ENCODE measurements around the gene HLA-DQB1.

The HLA-DQB1 gene

DNA sequence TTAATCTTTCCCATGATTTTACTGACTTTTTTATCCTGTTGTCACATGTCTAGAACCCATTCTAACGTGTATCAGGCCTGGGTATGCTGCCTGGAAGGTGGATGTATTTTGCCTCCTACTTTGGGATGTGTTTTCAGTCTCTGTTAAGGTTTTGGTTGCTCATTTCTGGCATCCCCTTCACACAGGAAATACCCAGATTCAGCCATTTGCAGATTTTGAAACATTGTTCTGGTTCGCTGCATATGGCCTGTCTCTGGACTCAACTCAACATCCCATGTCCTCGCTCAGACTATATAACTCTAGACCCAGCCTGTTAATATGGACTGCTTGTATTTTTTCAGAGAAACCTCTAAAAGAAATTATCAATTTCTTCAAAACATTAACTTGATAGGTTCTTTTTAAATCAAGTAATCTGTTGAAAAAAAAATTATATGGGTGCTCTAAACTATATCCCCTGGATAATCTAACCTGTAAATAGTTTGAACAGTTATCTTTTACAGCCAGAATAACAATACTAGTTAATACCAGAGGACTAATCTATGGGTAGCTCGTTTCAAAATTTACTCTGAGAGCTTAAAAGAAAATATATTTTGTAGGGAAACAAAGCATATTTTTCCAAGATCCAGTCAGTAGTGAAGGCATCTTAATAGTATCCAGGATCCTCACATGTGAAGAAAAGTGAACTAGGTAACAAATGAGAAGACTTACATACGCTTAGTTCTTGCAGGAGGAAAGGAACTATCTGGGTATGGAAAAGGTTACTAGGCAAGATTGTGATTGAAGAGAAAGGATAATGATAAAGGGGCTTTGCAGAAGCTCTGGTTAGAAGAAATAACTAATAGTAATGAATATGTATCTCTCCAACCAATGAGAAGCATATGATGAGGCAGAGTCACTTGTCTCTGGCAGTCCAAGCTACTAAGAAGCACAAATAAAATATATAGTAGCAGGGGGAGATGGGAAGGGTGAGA lies 23.4 kb upstream of the HLA-DQB1 start:
- peak; percentile 62; the same call in 1 of the 3 replicates for ATAC-seq
- TF ChIP-seq ZFP30 (CRISPR knock-in tag; IDR thresholded peaks at IDR 0.05) (no peak), ZC3H10 (CRISPR knock-in tag; IDR thresholded peaks at IDR 0.05) (no peak), OSR1 (CRISPR knock-in tag; IDR thresholded peaks at IDR 0.05) (no peak), TCF4 (CRISPR knock-in tag; IDR thresholded peaks at IDR 0.05; ENCODE audit: borderline replicate concordance) (no peak), GLIS3 (CRISPR knock-in tag; IDR thresholded peaks at IDR 0.05) (no peak), ZNF70 (CRISPR knock-in tag; IDR thresholded peaks at IDR 0.05) (no peak), BACH2 (CRISPR knock-in tag; IDR thresholded peaks at IDR 0.05; ENCODE audit: borderline replicate concordance) (no peak), PPARA (CRISPR knock-in tag; IDR thresholded peaks at IDR 0.05; ENCODE audit: borderline replicate concordance) (no peak), TOX (CRISPR knock-in tag; IDR thresholded peaks at IDR 0.05; ENCODE audit: borderline replicate concordance) (no peak), SNAI2 (CRISPR knock-in tag; IDR thresholded peaks at IDR 0.05) (no peak)
- TF ChIP-seq, protein P1, sequence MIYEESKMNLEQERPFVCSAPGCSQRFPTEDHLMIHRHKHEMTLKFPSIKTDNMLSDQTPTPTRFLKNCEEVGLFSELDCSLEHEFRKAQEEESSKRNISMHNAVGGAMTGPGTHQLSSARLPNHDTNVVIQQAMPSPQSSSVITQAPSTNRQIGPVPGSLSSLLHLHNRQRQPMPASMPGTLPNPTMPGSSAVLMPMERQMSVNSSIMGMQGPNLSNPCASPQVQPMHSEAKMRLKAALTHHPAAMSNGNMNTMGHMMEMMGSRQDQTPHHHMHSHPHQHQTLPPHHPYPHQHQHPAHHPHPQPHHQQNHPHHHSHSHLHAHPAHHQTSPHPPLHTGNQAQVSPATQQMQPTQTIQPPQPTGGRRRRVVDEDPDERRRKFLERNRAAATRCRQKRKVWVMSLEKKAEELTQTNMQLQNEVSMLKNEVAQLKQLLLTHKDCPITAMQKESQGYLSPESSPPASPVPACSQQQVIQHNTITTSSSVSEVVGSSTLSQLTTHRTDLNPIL (CRISPR knock-in tag; IDR thresholded peaks at IDR 0.05; ENCODE audit: low read depth), result no peak
- TF ChIP-seq, protein P2, sequence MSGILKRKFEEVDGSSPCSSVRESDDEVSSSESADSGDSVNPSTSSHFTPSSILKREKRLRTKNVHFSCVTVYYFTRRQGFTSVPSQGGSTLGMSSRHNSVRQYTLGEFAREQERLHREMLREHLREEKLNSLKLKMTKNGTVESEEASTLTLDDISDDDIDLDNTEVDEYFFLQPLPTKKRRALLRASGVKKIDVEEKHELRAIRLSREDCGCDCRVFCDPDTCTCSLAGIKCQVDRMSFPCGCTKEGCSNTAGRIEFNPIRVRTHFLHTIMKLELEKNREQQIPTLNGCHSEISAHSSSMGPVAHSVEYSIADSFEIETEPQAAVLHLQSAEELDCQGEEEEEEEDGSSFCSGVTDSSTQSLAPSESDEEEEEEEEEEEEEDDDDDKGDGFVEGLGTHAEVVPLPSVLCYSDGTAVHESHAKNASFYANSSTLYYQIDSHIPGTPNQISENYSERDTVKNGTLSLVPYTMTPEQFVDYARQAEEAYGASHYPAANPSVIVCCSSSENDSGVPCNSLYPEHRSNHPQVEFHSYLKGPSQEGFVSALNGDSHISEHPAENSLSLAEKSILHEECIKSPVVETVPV (CRISPR knock-in tag; IDR thresholded peaks at IDR 0.05), result no peak
- TF ChIP-seq, protein P3, sequence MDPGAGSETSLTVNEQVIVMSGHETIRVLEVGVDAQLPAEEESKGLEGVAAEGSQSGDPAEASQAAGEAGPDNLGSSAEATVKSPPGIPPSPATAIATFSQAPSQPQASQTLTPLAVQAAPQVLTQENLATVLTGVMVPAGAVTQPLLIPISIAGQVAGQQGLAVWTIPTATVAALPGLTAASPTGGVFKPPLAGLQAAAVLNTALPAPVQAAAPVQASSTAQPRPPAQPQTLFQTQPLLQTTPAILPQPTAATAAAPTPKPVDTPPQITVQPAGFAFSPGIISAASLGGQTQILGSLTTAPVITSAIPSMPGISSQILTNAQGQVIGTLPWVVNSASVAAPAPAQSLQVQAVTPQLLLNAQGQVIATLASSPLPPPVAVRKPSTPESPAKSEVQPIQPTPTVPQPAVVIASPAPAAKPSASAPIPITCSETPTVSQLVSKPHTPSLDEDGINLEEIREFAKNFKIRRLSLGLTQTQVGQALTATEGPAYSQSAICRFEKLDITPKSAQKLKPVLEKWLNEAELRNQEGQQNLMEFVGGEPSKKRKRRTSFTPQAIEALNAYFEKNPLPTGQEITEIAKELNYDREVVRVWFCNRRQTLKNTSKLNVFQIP (CRISPR knock-in tag; IDR thresholded peaks at IDR 0.05; ENCODE audit: borderline replicate concordance, low read depth), result no peak

DNA sequence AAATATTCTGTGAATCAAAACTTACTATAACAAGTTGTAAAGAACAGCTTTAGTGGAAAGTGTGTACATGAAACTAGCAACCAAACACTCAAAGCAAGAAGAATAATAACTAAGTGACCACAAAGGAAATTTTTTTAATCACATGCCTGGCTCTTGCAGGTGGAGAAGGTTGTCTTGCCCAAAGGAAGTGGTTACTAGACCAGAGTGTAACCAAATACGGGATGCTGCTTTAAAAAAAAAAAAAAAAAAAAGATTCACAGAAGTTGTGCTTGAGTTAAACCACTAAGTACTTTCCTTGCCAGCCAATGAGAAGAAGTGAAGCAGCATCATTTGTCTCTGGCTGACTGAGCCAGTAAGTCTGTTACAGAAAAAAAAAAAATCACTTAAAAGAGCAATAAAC lies 19.1 kb upstream of the HLA-DQB1 start:
- ATAC-seq, result no peak
- TF ChIP-seq ARNTL (CRISPR knock-in tag; IDR thresholded peaks at IDR 0.05; ENCODE audit: borderline replicate concordance, low read depth), result no peak

DNA sequence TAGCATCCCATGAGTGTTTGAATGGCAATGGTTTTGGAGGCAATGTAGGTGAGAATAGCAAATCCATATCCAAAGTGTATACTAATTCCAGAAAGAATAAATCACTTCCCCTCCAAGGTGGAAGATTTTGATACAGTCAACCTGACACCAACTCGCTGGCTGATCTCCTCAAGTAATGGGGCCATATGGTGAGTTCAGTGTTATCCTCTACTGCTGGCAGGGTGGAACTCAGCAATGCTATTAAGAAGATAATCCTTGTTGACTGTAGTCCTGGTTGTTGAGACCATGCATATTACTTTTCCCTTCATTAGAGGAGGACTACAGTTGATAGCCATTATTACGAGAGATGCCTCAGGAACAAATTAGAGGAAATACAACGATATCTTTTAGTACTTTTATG lies 17.8 kb upstream of the HLA-DQB1 start:
- TF ChIP-seq, protein P2 (CRISPR knock-in tag; IDR thresholded peaks at IDR 0.05), result no peak
- TF ChIP-seq OSR1 (CRISPR knock-in tag; IDR thresholded peaks at IDR 0.05) (no peak), ARNTL (CRISPR knock-in tag; IDR thresholded peaks at IDR 0.05; ENCODE audit: borderline replicate concordance, low read depth) (no peak), ESRRG (CRISPR knock-in tag; IDR thresholded peaks at IDR 0.05) (no peak), PPARA (CRISPR knock-in tag; IDR thresholded peaks at IDR 0.05; ENCODE audit: borderline replicate concordance) (no peak), ZFP3 (CRISPR knock-in tag; IDR thresholded peaks at IDR 0.05) (no peak), GLIS3 (CRISPR knock-in tag; IDR thresholded peaks at IDR 0.05) (no peak)
- TF ChIP-seq, protein P4, sequence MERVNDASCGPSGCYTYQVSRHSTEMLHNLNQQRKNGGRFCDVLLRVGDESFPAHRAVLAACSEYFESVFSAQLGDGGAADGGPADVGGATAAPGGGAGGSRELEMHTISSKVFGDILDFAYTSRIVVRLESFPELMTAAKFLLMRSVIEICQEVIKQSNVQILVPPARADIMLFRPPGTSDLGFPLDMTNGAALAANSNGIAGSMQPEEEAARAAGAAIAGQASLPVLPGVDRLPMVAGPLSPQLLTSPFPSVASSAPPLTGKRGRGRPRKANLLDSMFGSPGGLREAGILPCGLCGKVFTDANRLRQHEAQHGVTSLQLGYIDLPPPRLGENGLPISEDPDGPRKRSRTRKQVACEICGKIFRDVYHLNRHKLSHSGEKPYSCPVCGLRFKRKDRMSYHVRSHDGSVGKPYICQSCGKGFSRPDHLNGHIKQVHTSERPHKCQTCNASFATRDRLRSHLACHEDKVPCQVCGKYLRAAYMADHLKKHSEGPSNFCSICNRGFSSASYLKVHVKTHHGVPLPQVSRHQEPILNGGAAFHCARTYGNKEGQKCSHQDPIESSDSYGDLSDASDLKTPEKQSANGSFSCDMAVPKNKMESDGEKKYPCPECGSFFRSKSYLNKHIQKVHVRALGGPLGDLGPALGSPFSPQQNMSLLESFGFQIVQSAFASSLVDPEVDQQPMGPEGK (CRISPR knock-in tag; IDR thresholded peaks at IDR 0.05; ENCODE audit: borderline replicate concordance), result no peak
- no peak for ATAC-seq

DNA sequence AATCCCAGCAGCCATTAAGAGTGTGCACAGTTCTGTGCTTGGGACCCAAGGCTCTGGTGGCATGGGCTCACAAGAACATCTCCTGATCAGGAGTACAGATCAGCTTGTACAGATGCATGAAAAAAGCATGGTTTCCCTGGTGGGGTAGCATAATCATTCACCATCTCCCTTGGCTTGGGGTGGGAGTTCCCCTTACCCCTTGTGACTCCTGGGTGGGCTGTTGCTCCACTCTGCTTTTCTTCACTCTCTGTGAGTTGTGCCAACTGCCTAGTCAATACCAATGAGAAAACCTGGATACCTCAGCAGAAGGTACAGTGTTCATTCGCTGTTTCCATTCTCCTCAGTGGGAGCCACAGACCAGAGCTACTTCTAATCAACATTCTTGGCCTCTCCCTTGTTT lies 13.6 kb upstream of the HLA-DQB1 start:
- ATAC-seq, result no peak
- no peak for TF ChIP-seq ZNF8 (CRISPR knock-in tag; IDR thresholded peaks at IDR 0.05)
- no peak for TF ChIP-seq TCF4 (CRISPR knock-in tag; IDR thresholded peaks at IDR 0.05; ENCODE audit: borderline replicate concordance)
- TF ChIP-seq ZNF70 (CRISPR knock-in tag; IDR thresholded peaks at IDR 0.05), result no peak
- TF ChIP-seq CSDC2 (CRISPR knock-in tag; IDR thresholded peaks at IDR 0.05), result no peak
- TF ChIP-seq, protein P1 (CRISPR knock-in tag; IDR thresholded peaks at IDR 0.05; ENCODE audit: low read depth), result no peak
- TF ChIP-seq, protein P5, sequence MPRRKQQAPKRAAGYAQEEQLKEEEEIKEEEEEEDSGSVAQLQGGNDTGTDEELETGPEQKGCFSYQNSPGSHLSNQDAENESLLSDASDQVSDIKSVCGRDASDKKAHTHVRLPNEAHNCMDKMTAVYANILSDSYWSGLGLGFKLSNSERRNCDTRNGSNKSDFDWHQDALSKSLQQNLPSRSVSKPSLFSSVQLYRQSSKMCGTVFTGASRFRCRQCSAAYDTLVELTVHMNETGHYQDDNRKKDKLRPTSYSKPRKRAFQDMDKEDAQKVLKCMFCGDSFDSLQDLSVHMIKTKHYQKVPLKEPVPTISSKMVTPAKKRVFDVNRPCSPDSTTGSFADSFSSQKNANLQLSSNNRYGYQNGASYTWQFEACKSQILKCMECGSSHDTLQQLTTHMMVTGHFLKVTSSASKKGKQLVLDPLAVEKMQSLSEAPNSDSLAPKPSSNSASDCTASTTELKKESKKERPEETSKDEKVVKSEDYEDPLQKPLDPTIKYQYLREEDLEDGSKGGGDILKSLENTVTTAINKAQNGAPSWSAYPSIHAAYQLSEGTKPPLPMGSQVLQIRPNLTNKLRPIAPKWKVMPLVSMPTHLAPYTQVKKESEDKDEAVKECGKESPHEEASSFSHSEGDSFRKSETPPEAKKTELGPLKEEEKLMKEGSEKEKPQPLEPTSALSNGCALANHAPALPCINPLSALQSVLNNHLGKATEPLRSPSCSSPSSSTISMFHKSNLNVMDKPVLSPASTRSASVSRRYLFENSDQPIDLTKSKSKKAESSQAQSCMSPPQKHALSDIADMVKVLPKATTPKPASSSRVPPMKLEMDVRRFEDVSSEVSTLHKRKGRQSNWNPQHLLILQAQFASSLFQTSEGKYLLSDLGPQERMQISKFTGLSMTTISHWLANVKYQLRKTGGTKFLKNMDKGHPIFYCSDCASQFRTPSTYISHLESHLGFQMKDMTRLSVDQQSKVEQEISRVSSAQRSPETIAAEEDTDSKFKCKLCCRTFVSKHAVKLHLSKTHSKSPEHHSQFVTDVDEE (CRISPR knock-in tag; IDR thresholded peaks at IDR 0.05), result no peak
- TF ChIP-seq ZFP3 (CRISPR knock-in tag; IDR thresholded peaks at IDR 0.05), result no peak
- TF ChIP-seq, protein P3 (CRISPR knock-in tag; IDR thresholded peaks at IDR 0.05; ENCODE audit: borderline replicate concordance, low read depth), result no peak
